GM18951 (cell line): ENCODE measurements around the gene CCT8L2.
"Not testable (repeated sequence)": the region's sequence is repeated elsewhere in the genome, so short reads cannot be mapped to it uniquely, and the experiment has no call there.

Source experiments
- POLR2A ChIP-seq: IDR thresholded peaks from 4 replicates; pipeline ENCODE4 v1.6.1; 2011; ENCODE audit warnings: mild to moderate bottlenecking; ENCODE audit not compliant: insufficient read length, insufficient read depth; ENCODE audit errors: extremely low read depth
- in situ Hi-C: fragments of 300-500 bp; cut with MboI; formaldehyde crosslinking; loops from one replicate; pipeline ENCODE4 v1.12.0; 2022; ENCODE audit warnings: low sequenced_read_pairs, mixed read lengths, inconsistent platforms; ENCODE audit not compliant: unreplicated experiment

Gene CCT8L2

GRCh38 chr22:16563555-16564520, 28.8 kb downstream of the CCT8L2 start:
- no peak for TF ChIP-seq POLR2A
- in situ Hi-C loops = no loop called here

GRCh38 chr22:16562711-16563554, 29.7 kb downstream of the CCT8L2 start:
- in situ Hi-C loops = no loop called here
- TF ChIP-seq POLR2A = no peak

GRCh38 chr22:16561093-16561658, 31.4 kb downstream of the CCT8L2 start:
- in situ Hi-C loops = not testable (repeated sequence)

GRCh38 chr22:16560651-16561050, 32.0 kb downstream of the CCT8L2 start:
- in situ Hi-C loops = not testable (repeated sequence)

- in situ Hi-C loops = not testable (repeated sequence)
Observed at GRCh38 chr22:16559996-16560395, 32.6 kb downstream of the CCT8L2 start.

- in situ Hi-C loops = no loop called here
- TF ChIP-seq POLR2A = no peak
Observed at GRCh38 chr22:16559056-16559955, 33.3 kb downstream of the CCT8L2 start.

- in situ Hi-C loops = not testable (repeated sequence)
Observed at GRCh38 chr22:16558376-16558945, 34.1 kb downstream of the CCT8L2 start.

- in situ Hi-C loops = not testable (repeated sequence)
Observed at GRCh38 chr22:16557511-16557910, 35.1 kb downstream of the CCT8L2 start.

GRCh38 chr22:16555077-16555994, 37.3 kb downstream of the CCT8L2 start:
- in situ Hi-C loops = not testable (repeated sequence)

- in situ Hi-C loops = not testable (repeated sequence)
Observed at GRCh38 chr22:16543310-16543709, 49.3 kb downstream of the CCT8L2 start.
